Smooth muscle cell (in vitro differentiated cells): ENCODE data around the gene OR6A2. TPM values are rescaled to one million over a fixed set of nuclear protein-coding genes. Genes with fewer than 3 reads are reported as not detected.

ENCODE experiments used
- DNase-seq: peaks from one replicate; lab custom pipeline; 2025; ENCODE audit not compliant: unreplicated experiment; lab: John Stamatoyannopoulos, UW
- H2AFZ ChIP-seq: fragments of 200-600 bp; sonication (generic); 2 replicates; pipeline ENCODE4 v1.6.0; 2016; ENCODE audit warnings: antibody characterized with exemption, low read depth, mild to moderate bottlenecking
- H3F3A ChIP-seq: fragments of 200-600 bp; sonication (generic); 2 replicates; pipeline ENCODE4 v1.6.0; 2017; ENCODE audit warnings: antibody characterized with exemption, low read depth
- H3K27ac ChIP-seq: fragments of 200-600 bp; sonication (generic); 2 replicates; pipeline ENCODE4 v1.5.1; 2016; ENCODE audit warnings: low read depth, mild to moderate bottlenecking
- H3K27me3 ChIP-seq: fragments of 200-600 bp; sonication (generic); 2 replicates; pipeline ENCODE4 v1.6.1; 2016; ENCODE audit warnings: low read depth, mild to moderate bottlenecking
- H3K36me3 ChIP-seq: fragments of 200-600 bp; sonication (generic); 2 replicates; pipeline ENCODE4 v1.5.1; 2016; ENCODE audit warnings: low read depth
- H3K4me1 ChIP-seq: fragments of 200-600 bp; sonication (generic); 2 replicates; pipeline ENCODE4 v1.5.1; 2016; ENCODE audit warnings: low read depth
- H3K4me2 ChIP-seq: fragments of 200-600 bp; sonication (generic); 2 replicates; pipeline ENCODE4 v1.6.0; 2016; ENCODE audit warnings: mild to moderate bottlenecking
- H3K4me3 ChIP-seq: fragments of 200-600 bp; sonication (generic); 2 replicates; pipeline ENCODE4 v1.5.1; 2016; ENCODE audit warnings: mild to moderate bottlenecking
- H3K79me2 ChIP-seq: fragments of 200-600 bp; sonication (generic); 2 replicates; pipeline ENCODE4 v1.6.0; 2016; ENCODE audit warnings: low read depth, mild to moderate bottlenecking
- H3K9ac ChIP-seq: fragments of 200-600 bp; sonication (generic); 2 replicates; pipeline ENCODE4 v1.6.0; 2016; ENCODE audit warnings: low read depth
- H3K9me3 ChIP-seq: fragments of 200-600 bp; sonication (generic); replicated peaks from 2 replicates; pipeline ENCODE4 v1.5.1; 2016; ENCODE audit warnings: low read depth
- H4K20me1 ChIP-seq: fragments of 200-600 bp; sonication (generic); 2 replicates; pipeline ENCODE4 v1.6.0; 2016; ENCODE audit warnings: low read depth
- CTCF ChIP-seq: fragments of 200-600 bp; sonication (generic); IDR thresholded peaks from 2 replicates; pipeline ENCODE4 v1.5.1; 2017; ENCODE audit warnings: borderline replicate concordance, mild to moderate bottlenecking, antibody characterized with exemption; ENCODE audit not compliant: insufficient read depth, poor library complexity, severe bottlenecking
- WGBS: methylation state at CpG from one replicate; pipeline ENCODE4 v1.1.7; 2016; ENCODE audit warnings: low lambda C conversion rate; 5-methylcytosine and 5-hydroxymethylcytosine counted together
- polyA plus RNA-seq: library from polyadenylated mRNA; unstranded; fragments of >200 nt; fragmentation: Nextera tagmentation; extraction: Ambion mirVana; gene quantifications from 2 replicates; pipeline ENCODE4 v1.2.1, GENCODE V29; 2016
- total RNA-seq: library from RNA; depleted of rRNA; stranded (reverse); fragments of >200 nt; gene quantifications from 2 replicates; pipeline ENCODE4 v1.2.3, GENCODE V29; 2014

The OR6A2 gene
- 0.18 and 0.40 TPM in 2 replicates for total RNA-seq
- polyA plus RNA-seq: not detected in 2 replicates

GRCh38 chr11:6799402-6799801, at the start of gene OR6A2:
TSS of gene OR6A2 (minus strand) at chr11:6799689. CDS start at chr11:6795708, 3,981 bp downstream.
- Histone ChIP-seq H3K9me3 (no peaks in the 10 kb centered on the region), H3K4me1 (no peaks in the 10 kb centered on the region), H3K9ac (no peak within 1 kb of the TSS), H2AFZ (no peak within 1 kb of the TSS), H3K27ac (no peak within 1 kb of the TSS), H3K79me2 (no peaks in the 10 kb centered on the region), H3K27me3 (no peaks in the 10 kb centered on the region), H3K4me3 (no peak within 1 kb of the TSS), H3K4me2 (no peak within 1 kb of the TSS), H3F3A (no peaks in the 10 kb centered on the region), H3K36me3 (no peaks in the 10 kb centered on the region), H4K20me1 (no peaks in the 10 kb centered on the region)
- 15% methylated on average over 1 of the region's 1 CpG for WGBS
- DNase-seq: no peak
- TF ChIP-seq CTCF: no peak

GRCh38 chr11:6845383-6845782, 45.9 kb upstream of the OR6A2 start, which contains the start of gene OR10A5:
TSS of gene OR10A5 (plus strand) at chr11:6845683. CDS start at chr11:6845683, 0 bp downstream.
- Histone ChIP-seq H3K4me1 (peaks cover 11% of the 10 kb centered on the region), H3K27ac (no peak within 1 kb of the TSS), H3K79me2 (no peaks in the 10 kb centered on the region), H3K9me3 (no peaks in the 10 kb centered on the region), H3F3A (no peaks in the 10 kb centered on the region), H3K36me3 (no peaks in the 10 kb centered on the region), H2AFZ (no peak within 1 kb of the TSS), H3K4me2 (no peak within 1 kb of the TSS), H3K27me3 (no peaks in the 10 kb centered on the region), H4K20me1 (no peaks in the 10 kb centered on the region), H3K4me3 (no peak within 1 kb of the TSS), H3K9ac (no peak within 1 kb of the TSS)
- no peak for DNase-seq
- WGBS: 84% methylated on average over 3 of the region's 3 CpGs
- no peak for TF ChIP-seq CTCF

- H2AFZ ChIP-seq: no peak overlapping the region
- H3F3A ChIP-seq: no peaks in the 10 kb centered on the region
- H3K9me3 ChIP-seq: no peaks in the 10 kb centered on the region
- DNase-seq: no peak
- H3K36me3 ChIP-seq: no peaks in the 10 kb centered on the region
- no peak overlapping the region for H3K27ac ChIP-seq
- H3K9ac ChIP-seq: no peak overlapping the region
- 93% methylated on average over 5 of the region's 5 CpGs for WGBS
- no peaks in the 10 kb centered on the region for H3K27me3 ChIP-seq
- H3K4me3 ChIP-seq: no peak overlapping the region
- no peak overlapping the region for H3K4me2 ChIP-seq
- no peaks in the 10 kb centered on the region for H3K79me2 ChIP-seq
- peaks cover 11% of the 10 kb centered on the region for H3K4me1 ChIP-seq
- no peaks in the 10 kb centered on the region for H4K20me1 ChIP-seq
- no peak for TF ChIP-seq CTCF
Observed at GRCh38 chr11:6844356-6844755, 44.9 kb upstream of the OR6A2 start.

GRCh38 chr11:6843670-6844069, 44.2 kb upstream of the OR6A2 start:
- Histone ChIP-seq H3K4me2 (no peak overlapping the region), H3K79me2 (no peaks in the 10 kb centered on the region), H3F3A (no peaks in the 10 kb centered on the region), H3K9me3 (no peaks in the 10 kb centered on the region), H2AFZ (no peak overlapping the region), H3K4me3 (no peak overlapping the region), H3K4me1 (peaks cover 11% of the 10 kb centered on the region), H4K20me1 (no peaks in the 10 kb centered on the region), H3K27me3 (no peaks in the 10 kb centered on the region), H3K9ac (no peak overlapping the region), H3K27ac (no peak overlapping the region), H3K36me3 (no peaks in the 10 kb centered on the region)
- TF ChIP-seq CTCF: no peak
- DNase-seq: no peak
- WGBS: 92% methylated on average over 2 of the region's 2 CpGs
